HepG2 (cell line): ENCODE data around the gene FPGS.

ENCODE experiments used
- ARID3A ChIP-seq: IDR thresholded peaks from 2 replicates; pipeline ENCODE4 v1.6.1; 2012; ENCODE audit warnings: low read depth, low read length, improper control_type of control experiment
- EP300 ChIP-seq, 3 experiments: sonication (generic) in 1 of 3; formaldehyde crosslinking in 1 of 3; IDR thresholded peaks; 2 replicates each; pipeline versions ENCODE4 v1.5.1 to v1.6.1; 2011 to 2020; ENCODE audit warnings: low read depth in 2 of 3, low read length in 2 of 3, borderline replicate concordance in 1 of 3, improper control_type of control experiment in 1 of 3, mild to moderate bottlenecking in 1 of 3, missing genetic modification reagents in 1 of 3, moderate library complexity in 1 of 3
- FOSL2 ChIP-seq: sonication (generic); formaldehyde crosslinking; IDR thresholded peaks from 2 replicates; pipeline ENCODE4 v1.4.0; 2020; ENCODE audit warnings: missing genetic modification reagents
- MAFK ChIP-seq, 2 experiments: IDR thresholded peaks in 1 of 2; conservative IDR thresholded peaks in 1 of 2; 2 replicates each; pipeline ENCODE4 v1.6.1; 2011; ENCODE audit warnings: improper control_type of control experiment in 2 of 2, low read length in 2 of 2
- NFATC3 ChIP-seq: sonication (generic); formaldehyde crosslinking; IDR thresholded peaks from 2 replicates; pipeline ENCODE4 v1.5.1; 2020; ENCODE audit warnings: mild to moderate bottlenecking, missing genetic modification reagents
- NFE2L2 ChIP-seq: fragments of 150-350 bp; IDR thresholded peaks from 2 replicates; pipeline ENCODE4 v1.6.1; 2014; ENCODE audit warnings: low read length
- NFIC ChIP-seq: IDR thresholded peaks from 2 replicates; pipeline ENCODE4 v1.6.1; 2012; ENCODE audit warnings: mild to moderate bottlenecking, low read length, inconsistent platforms
- POLR2A ChIP-seq, 2 experiments: IDR thresholded peaks; 2 replicates each; pipeline ENCODE4 v1.6.1; 2011; ENCODE audit warnings: low read depth in 2 of 2, low read length in 2 of 2, mild to moderate bottlenecking in 1 of 2, moderate library complexity in 1 of 2; ENCODE audit not compliant: insufficient read depth in 1 of 2
- TCF7L2 ChIP-seq: IDR thresholded peaks from 2 replicates; pipeline ENCODE4 v1.6.1; 2011; ENCODE audit warnings: mild to moderate bottlenecking, low read depth, low read length, moderate library complexity
- ZNF253 ChIP-seq: sonication (generic); formaldehyde crosslinking; IDR thresholded peaks from 2 replicates; pipeline ENCODE4 v1.8.0; 2022; ENCODE audit warnings: mild to moderate bottlenecking, missing genetic modification reagents, borderline replicate concordance

DNA sequence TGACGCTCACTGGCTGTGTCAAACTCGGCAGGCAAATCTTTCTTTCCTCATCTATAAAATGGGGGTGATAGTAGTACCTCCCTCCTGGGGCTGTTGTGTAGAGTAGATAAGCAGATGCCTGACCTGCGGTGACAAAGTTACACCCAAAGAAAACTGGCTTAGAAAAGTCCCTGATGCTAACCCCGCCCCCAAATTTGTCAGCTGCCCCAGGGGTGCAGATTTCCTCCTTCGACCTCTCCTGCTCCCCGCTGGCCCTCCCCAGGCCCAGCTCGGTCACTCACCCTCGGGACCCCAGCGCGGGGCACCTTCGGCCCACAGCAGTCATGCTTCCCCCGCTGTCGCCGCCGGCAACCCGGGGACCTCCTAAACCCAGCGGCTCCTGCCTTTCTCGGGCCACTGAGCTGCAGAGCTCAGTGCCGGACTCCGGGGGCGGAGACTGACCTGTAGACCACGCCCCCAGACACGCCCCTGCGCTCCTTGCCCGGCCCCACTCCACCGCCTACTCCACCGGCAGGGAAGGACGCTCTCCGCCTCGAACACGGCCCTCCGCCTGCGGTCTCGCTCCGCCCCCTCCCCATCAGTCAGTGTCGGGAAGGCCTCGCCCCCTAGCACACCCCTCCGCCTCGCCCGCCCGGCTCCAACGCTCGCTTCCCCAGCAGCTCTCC is 31.6 kb upstream of the FPGS start:
- TF ChIP-seq ZNF253 (CRISPR knock-in tag), result no peak
- TF ChIP-seq NFATC3 (CRISPR knock-in tag), result no peak
- TF ChIP-seq ARID3A, result no peak
- TF ChIP-seq NFIC, result no peak
- no peak for TF ChIP-seq FOSL2
- TF ChIP-seq TCF7L2, result no peak
- TF ChIP-seq MAFK (conservative IDR thresholded peaks at IDR 0.05 in 1 of 2, IDR thresholded peaks at IDR 0.05 in 1 of 2; ENCODE audit: low read length in 2 of 2), result no peak
- no peak for TF ChIP-seq NFE2L2
- no peak for TF ChIP-seq POLR2A (IDR thresholded peaks at IDR 0.05; ENCODE audit: insufficient read depth in 1 of 2, low read depth in 2 of 2, low read length in 2 of 2)
- TF ChIP-seq EP300 (IDR thresholded peaks at IDR 0.05; ENCODE audit: low read depth in 2 of 2, low read length in 2 of 2), result no peak
- TF ChIP-seq EP300 (CRISPR knock-in tag; IDR thresholded peaks at IDR 0.05; ENCODE audit: borderline replicate concordance), result no peak
